ENCODE measurements around the gene LRRC4C.

GRCh38 chr11:41133023-41133422, 326.4 kb downstream of the LRRC4C start:
- no peak for TF ChIP-seq POLR2A (IDR thresholded peaks at IDR 0.05; ENCODE audit: low read depth, low read length)
- TF ChIP-seq POLR2AphosphoS5 (IDR thresholded peaks at IDR 0.05; ENCODE audit: low read depth, low read length), result no peak

All from GM12892 (cell line).